ENCODE measurements around the gene DDX41.
A peak's percentile ranks its signal among the peaks of the same experiment; 100 is the strongest.

The DDX41 gene

GRCh38 chr5:177512736-177513380 lies 3.9 kb downstream of the DDX41 start:
- no peak for DNase-seq (ENCODE audit: low spot score)

- no peak for DNase-seq (ENCODE audit: low spot score)
Measured at GRCh38 chr5:177511796-177512675, 4.7 kb downstream of the DDX41 start.

GRCh38 chr5:177511181-177511580 lies 5.6 kb downstream of the DDX41 start:
- no peak for DNase-seq (ENCODE audit: low spot score)

GRCh38 chr5:177510567-177511053 lies 6.2 kb downstream of the DDX41 start:
- no peak for DNase-seq (ENCODE audit: low spot score)

GRCh38 chr5:177509991-177510566 lies 6.7 kb downstream of the DDX41 start:
- no peak for DNase-seq (ENCODE audit: low spot score)

GRCh38 chr5:177509381-177509951 lies 7.3 kb downstream of the DDX41 start, which contains the start of gene DOK3:
TSS of gene DOK3 (minus strand) at chr5:177509826. CDS start at chr5:177509540, 286 bp downstream.
- DNase-seq (ENCODE audit: low spot score), result no peak

GRCh38 chr5:177508837-177509236 lies 7.9 kb downstream of the DDX41 start:
- no peak for DNase-seq (ENCODE audit: low spot score)

GRCh38 chr5:177508221-177508611 lies 8.5 kb downstream of the DDX41 start:
- no peak for DNase-seq (ENCODE audit: low spot score)

GRCh38 chr5:177507596-177508220 lies 9.1 kb downstream of the DDX41 start:
- DNase-seq (ENCODE audit: low spot score), result no peak

GRCh38 chr5:177507165-177507564 lies 9.6 kb downstream of the DDX41 start:
- DNase-seq (ENCODE audit: low spot score), result no peak

- DNase-seq (ENCODE audit: low spot score), result no peak
Measured at GRCh38 chr5:177505075-177505474, 11.7 kb downstream of the DDX41 start.

GRCh38 chr5:177504086-177505056 lies 12.4 kb downstream of the DDX41 start:
- no peak for DNase-seq (ENCODE audit: low spot score)

GRCh38 chr5:177503351-177504085 lies 13.2 kb downstream of the DDX41 start:
- no peak for DNase-seq (ENCODE audit: low spot score)

GRCh38 chr5:177502886-177503285 lies 13.9 kb downstream of the DDX41 start:
- DNase-seq (ENCODE audit: low spot score), result no peak

- DNase-seq (ENCODE audit: low spot score), result no peak
Measured at GRCh38 chr5:177501874-177502678, 14.7 kb downstream of the DDX41 start.

GRCh38 chr5:177500685-177501522 lies 15.9 kb downstream of the DDX41 start:
- DNase-seq (ENCODE audit: low spot score), result peak; percentile 79

- no peak for DNase-seq (ENCODE audit: low spot score)
Measured at GRCh38 chr5:177499842-177500241, 16.9 kb downstream of the DDX41 start.

All from SW480 (cell line).